Astrocyte (in vitro differentiated cells and primary cell): ENCODE measurements around the gene IMMP2L. TPM values are rescaled to one million over a fixed set of nuclear protein-coding genes. Genes with fewer than 3 reads are reported as not detected.

ENCODE experiments used
- DNase-seq: peaks from one replicate; pipeline ENCODE4 v3.0.0-alpha.2; 2010; ENCODE audit warnings: low read depth
- FAIRE-seq: peaks from 2 replicates; lab custom pipeline; 2011; peaks lifted over from hg19 to GRCh38; lab: Jason Lieb, UNC
- H2AFZ ChIP-seq: 2 replicates; pipeline ENCODE4 v1.6.0; 2012; ENCODE audit warnings: low read depth, low read length, inconsistent platforms
- H3K27ac ChIP-seq: 2 replicates; pipeline ENCODE4 v1.5.1; 2011; ENCODE audit warnings: low read depth, low read length, inconsistent platforms
- H3K27me3 ChIP-seq: 2 replicates; pipeline ENCODE4 v1.6.0; 2011; ENCODE audit warnings: low read length, inconsistent platforms; ENCODE audit not compliant: insufficient read depth
- H3K36me3 ChIP-seq: 2 replicates; pipeline ENCODE4 v1.5.1; 2011; ENCODE audit warnings: low read length, inconsistent platforms; ENCODE audit not compliant: insufficient read depth
- H3K4me1 ChIP-seq: 2 replicates; pipeline ENCODE4 v1.5.1; 2011; ENCODE audit warnings: low read length, inconsistent platforms; ENCODE audit not compliant: insufficient read depth
- H3K4me2 ChIP-seq: 2 replicates; pipeline ENCODE4 v1.6.0; 2012; ENCODE audit warnings: low read length, inconsistent platforms
- H3K4me3 ChIP-seq: 2 replicates; pipeline ENCODE4 v1.5.1; 2011; ENCODE audit warnings: low read depth, mild to moderate bottlenecking, low read length, inconsistent platforms; ENCODE audit not compliant: insufficient read depth
- H3K79me2 ChIP-seq: 2 replicates; pipeline ENCODE4 v1.6.0; 2012; ENCODE audit warnings: mild to moderate bottlenecking, low read length, inconsistent platforms; ENCODE audit not compliant: insufficient read depth
- H3K9ac ChIP-seq: 2 replicates; pipeline ENCODE4 v1.6.0; 2012; ENCODE audit warnings: mild to moderate bottlenecking, low read length, inconsistent platforms
- H3K9me3 ChIP-seq: 2 replicates; pipeline ENCODE4 v1.5.1; 2012; ENCODE audit warnings: low read depth, mild to moderate bottlenecking, low read length, inconsistent platforms; ENCODE audit not compliant: insufficient read depth
- H4K20me1 ChIP-seq: 2 replicates; pipeline ENCODE4 v1.6.0; 2012; ENCODE audit warnings: low read length, inconsistent platforms; ENCODE audit not compliant: insufficient read depth
- H3K27ac Mint-ChIP-seq: one replicate; pipeline ENCODE4 v1.8.0; 2021; ENCODE audit warnings: mild to moderate bottlenecking, mixed read lengths; ENCODE audit not compliant: unreplicated experiment
- H3K27me3 Mint-ChIP-seq: one replicate; pipeline ENCODE4 v1.8.0; 2021; ENCODE audit warnings: low read depth, mixed read lengths; ENCODE audit not compliant: unreplicated experiment
- H3K36me3 Mint-ChIP-seq: one replicate; pipeline ENCODE4 v1.8.0; 2021; ENCODE audit warnings: low read depth, mixed read lengths; ENCODE audit not compliant: unreplicated experiment
- H3K4me1 Mint-ChIP-seq: one replicate; pipeline ENCODE4 v1.8.0; 2021; ENCODE audit warnings: low read depth, mixed read lengths; ENCODE audit not compliant: unreplicated experiment
- H3K4me3 Mint-ChIP-seq: one replicate; pipeline ENCODE4 v1.8.0; 2021; ENCODE audit warnings: mild to moderate bottlenecking, moderate library complexity, mixed read lengths; ENCODE audit not compliant: unreplicated experiment
- H3K9me3 Mint-ChIP-seq: one replicate; pipeline ENCODE4 v1.8.0; 2021; ENCODE audit warnings: mild to moderate bottlenecking, mixed read lengths; ENCODE audit not compliant: unreplicated experiment
- EZH2 ChIP-seq: IDR thresholded peaks from 2 replicates; pipeline ENCODE4 v1.6.1; 2012; ENCODE audit warnings: mild to moderate bottlenecking, low read length, inconsistent platforms; ENCODE audit not compliant: insufficient read depth
- total RNA-seq: library from RNA; stranded (reverse); gene quantifications from 2 replicates; pipeline ENCODE4 v1.2.1, GENCODE V29; 2021
- TF ChIP-seq, protein P1 (sequence below): IDR thresholded peaks from 2 replicates; pipeline ENCODE4 v1.5.1; 2011; ENCODE audit warnings: low read depth, mild to moderate bottlenecking, inconsistent platforms, low read length, moderate library complexity; ENCODE audit not compliant: insufficient read depth

IMMP2L gene
- total RNA-seq, 1 donor from 2014 or later: 13.8 TPM

DNA sequence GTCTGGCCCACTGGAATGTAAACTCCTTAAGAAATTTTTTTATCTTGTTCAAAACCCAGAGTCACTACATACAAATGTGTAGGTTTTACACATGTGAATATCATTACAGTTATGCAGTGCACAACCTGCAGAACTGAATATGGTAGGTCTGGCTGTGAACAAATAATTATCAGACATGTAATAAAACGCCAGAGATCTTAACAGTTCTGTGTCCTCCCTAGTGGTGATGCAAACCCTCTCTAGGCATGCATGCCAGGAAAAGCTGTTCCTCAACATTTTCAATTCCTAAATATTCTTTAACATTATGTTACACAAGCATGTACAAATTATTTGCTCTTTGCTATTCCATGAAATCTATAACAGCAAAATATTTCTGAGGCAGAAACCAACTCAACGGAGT lies 124.6 kb downstream of the IMMP2L start:
- H3K9ac ChIP-seq: no peak overlapping the region
- no peaks in the 10 kb centered on the region for H3K79me2 ChIP-seq
- Mint-ChIP-seq H3K4me1 (peaks cover 16% of the 10 kb centered on the region), H3K27me3 (no peaks in the 10 kb centered on the region), H3K4me3 (no peak overlapping the region), H3K27ac (peak overlapping the region; percentile 28), H3K9me3 (peaks cover 2% of the 10 kb centered on the region), H3K36me3 (peaks cover 3% of the 10 kb centered on the region)
- no peak for FAIRE-seq
- no peak overlapping the region for H3K4me2 ChIP-seq
- H4K20me1 ChIP-seq: no peaks in the 10 kb centered on the region
- H3K4me3 ChIP-seq: no peak overlapping the region
- H2AFZ ChIP-seq: no peak overlapping the region
- no peaks in the 10 kb centered on the region for H3K27me3 ChIP-seq
- H3K36me3 ChIP-seq: no peaks in the 10 kb centered on the region
- no peak for DNase-seq
- TF ChIP-seq, protein P1, sequence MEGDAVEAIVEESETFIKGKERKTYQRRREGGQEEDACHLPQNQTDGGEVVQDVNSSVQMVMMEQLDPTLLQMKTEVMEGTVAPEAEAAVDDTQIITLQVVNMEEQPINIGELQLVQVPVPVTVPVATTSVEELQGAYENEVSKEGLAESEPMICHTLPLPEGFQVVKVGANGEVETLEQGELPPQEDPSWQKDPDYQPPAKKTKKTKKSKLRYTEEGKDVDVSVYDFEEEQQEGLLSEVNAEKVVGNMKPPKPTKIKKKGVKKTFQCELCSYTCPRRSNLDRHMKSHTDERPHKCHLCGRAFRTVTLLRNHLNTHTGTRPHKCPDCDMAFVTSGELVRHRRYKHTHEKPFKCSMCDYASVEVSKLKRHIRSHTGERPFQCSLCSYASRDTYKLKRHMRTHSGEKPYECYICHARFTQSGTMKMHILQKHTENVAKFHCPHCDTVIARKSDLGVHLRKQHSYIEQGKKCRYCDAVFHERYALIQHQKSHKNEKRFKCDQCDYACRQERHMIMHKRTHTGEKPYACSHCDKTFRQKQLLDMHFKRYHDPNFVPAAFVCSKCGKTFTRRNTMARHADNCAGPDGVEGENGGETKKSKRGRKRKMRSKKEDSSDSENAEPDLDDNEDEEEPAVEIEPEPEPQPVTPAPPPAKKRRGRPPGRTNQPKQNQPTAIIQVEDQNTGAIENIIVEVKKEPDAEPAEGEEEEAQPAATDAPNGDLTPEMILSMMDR: no peak
- no peaks in the 10 kb centered on the region for H3K9me3 ChIP-seq
- H3K4me1 ChIP-seq: peaks cover 11% of the 10 kb centered on the region
- no peak overlapping the region for H3K27ac ChIP-seq

DNA sequence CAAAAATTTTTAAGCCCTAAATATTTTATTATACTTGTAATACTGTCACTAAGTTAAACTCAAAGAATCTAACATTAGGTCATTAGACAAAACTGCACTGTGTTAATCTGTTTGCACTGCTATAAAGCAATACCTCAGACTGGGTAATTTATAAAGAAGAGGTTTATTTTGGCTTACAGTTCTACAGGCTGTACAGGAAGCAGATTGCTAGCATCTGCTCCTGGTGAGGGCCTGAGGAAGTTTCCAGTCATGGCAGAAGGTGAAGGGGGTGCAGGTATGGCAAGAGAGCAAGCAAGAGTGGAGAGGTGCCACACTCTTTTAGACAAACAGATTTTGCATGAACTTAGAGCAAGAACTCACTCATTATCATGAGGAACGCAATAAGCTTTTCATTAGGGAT lies 125.7 kb downstream of the IMMP2L start:
- Histone ChIP-seq H3K9ac (no peak overlapping the region), H3K4me1 (peaks cover 11% of the 10 kb centered on the region), H2AFZ (no peak overlapping the region), H3K4me3 (no peak overlapping the region), H4K20me1 (no peaks in the 10 kb centered on the region), H3K27ac (no peak overlapping the region), H3K79me2 (no peaks in the 10 kb centered on the region), H3K36me3 (no peaks in the 10 kb centered on the region), H3K9me3 (no peaks in the 10 kb centered on the region), H3K4me2 (no peak overlapping the region), H3K27me3 (no peaks in the 10 kb centered on the region)
- Mint-ChIP-seq H3K27ac (no peak overlapping the region), H3K4me1 (peaks cover 16% of the 10 kb centered on the region), H3K9me3 (peaks cover 2% of the 10 kb centered on the region), H3K27me3 (no peaks in the 10 kb centered on the region), H3K4me3 (no peak overlapping the region), H3K36me3 (peaks cover 3% of the 10 kb centered on the region)
- no peak for TF ChIP-seq EZH2
- TF ChIP-seq, protein P1: no peak
- no peak for DNase-seq
- no peak for FAIRE-seq

DNA sequence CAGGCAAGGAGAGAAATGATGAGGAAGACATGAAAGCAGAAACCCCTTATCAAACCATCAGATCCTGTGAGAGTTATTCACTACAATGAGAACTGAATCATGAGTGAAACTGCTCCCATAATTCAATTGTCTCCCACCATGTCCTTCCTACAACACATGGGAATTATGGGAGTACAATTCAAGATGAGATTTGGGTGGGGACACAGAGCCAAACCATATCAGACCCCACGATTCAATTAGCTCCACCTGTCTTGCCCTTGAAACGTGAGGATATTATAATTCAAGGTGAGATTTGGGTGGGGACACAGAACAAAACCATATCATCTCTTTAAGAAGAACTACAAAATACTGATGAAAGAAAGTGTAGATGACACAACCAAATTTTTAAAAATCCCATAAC lies 128.9 kb downstream of the IMMP2L start:
- TF ChIP-seq EZH2: no peak
- TF ChIP-seq, protein P1: no peak
- H3K9me3 ChIP-seq: no peaks in the 10 kb centered on the region
- no peak overlapping the region for H3K4me3 Mint-ChIP-seq
- no peak overlapping the region for H3K27ac ChIP-seq
- no peak overlapping the region for H3K27ac Mint-ChIP-seq
- H3K27me3 Mint-ChIP-seq: no peaks in the 10 kb centered on the region
- peaks cover 2% of the 10 kb centered on the region for H3K9me3 Mint-ChIP-seq
- H3K4me2 ChIP-seq: no peak overlapping the region
- H3K27me3 ChIP-seq: no peaks in the 10 kb centered on the region
- no peak overlapping the region for H3K9ac ChIP-seq
- no peaks in the 10 kb centered on the region for H4K20me1 ChIP-seq
- no peaks in the 10 kb centered on the region for H3K36me3 Mint-ChIP-seq
- no peaks in the 10 kb centered on the region for H3K79me2 ChIP-seq
- peaks cover 2% of the 10 kb centered on the region for H3K4me1 ChIP-seq
- peaks cover 4% of the 10 kb centered on the region for H3K4me1 Mint-ChIP-seq
- no peak overlapping the region for H2AFZ ChIP-seq
- H3K4me3 ChIP-seq: no peak overlapping the region
- no peak for DNase-seq
- no peak for FAIRE-seq
- no peaks in the 10 kb centered on the region for H3K36me3 ChIP-seq
